KMS-11 (cell line): ENCODE data around the gene GNE.

Experiments
- H2AFZ ChIP-seq: fragments of 200-600 bp; sonication (generic); 2 replicates; pipeline ENCODE4 v1.6.1; 2016; ENCODE audit warnings: antibody characterized with exemption, mixed run types, low read depth
- H3K27ac ChIP-seq: fragments of 200-600 bp; sonication (generic); 2 replicates; pipeline ENCODE4 v1.6.1; 2016; ENCODE audit warnings: mild to moderate bottlenecking, mixed run types
- H3K27me3 ChIP-seq: fragments of 200-600 bp; sonication (generic); 2 replicates; pipeline ENCODE4 v1.6.1; 2017; ENCODE audit warnings: mild to moderate bottlenecking, low read depth, mixed run types, moderate library complexity; ENCODE audit not compliant: insufficient read depth
- H3K36me3 ChIP-seq: fragments of 200-600 bp; sonication (generic); 2 replicates; pipeline ENCODE4 v1.6.1; 2017; ENCODE audit warnings: mild to moderate bottlenecking, mixed run types; ENCODE audit not compliant: insufficient read depth
- H3K4me1 ChIP-seq: fragments of 200-600 bp; sonication (generic); 2 replicates; pipeline ENCODE4 v1.6.1; 2016; ENCODE audit warnings: mild to moderate bottlenecking, low read depth, mixed run types; ENCODE audit not compliant: poor library complexity, severe bottlenecking
- H3K4me2 ChIP-seq: fragments of 200-600 bp; sonication (generic); 2 replicates; pipeline ENCODE4 v1.7.0; 2016; ENCODE audit warnings: mild to moderate bottlenecking, mixed run types
- H3K4me3 ChIP-seq: fragments of 200-600 bp; sonication (generic); IDR thresholded peaks from 2 replicates; pipeline ENCODE4 v1.6.1; 2017; ENCODE audit warnings: low read depth, low read length, mixed read lengths; ENCODE audit not compliant: insufficient read depth
- H3K79me2 ChIP-seq: fragments of 200-600 bp; sonication (generic); 2 replicates; pipeline ENCODE4 v1.6.1; 2016; ENCODE audit warnings: low read depth, mixed run types; ENCODE audit not compliant: insufficient read depth
- H3K9ac ChIP-seq: fragments of 200-600 bp; sonication (generic); 2 replicates; pipeline ENCODE4 v1.6.1; 2016; ENCODE audit warnings: mild to moderate bottlenecking, mixed run types
- H4K20me1 ChIP-seq: fragments of 200-600 bp; sonication (generic); 2 replicates; pipeline ENCODE4 v1.6.1; 2016; ENCODE audit warnings: mild to moderate bottlenecking, mixed run types; ENCODE audit not compliant: insufficient read depth
- CTCF ChIP-seq: fragments of 200-600 bp; sonication (generic); conservative IDR thresholded peaks from 2 replicates; pipeline ENCODE4 v1.6.1; 2017; ENCODE audit warnings: low read depth, mild to moderate bottlenecking, antibody characterized with exemption, low read length, moderate library complexity, mixed read lengths

Gene GNE

DNA sequence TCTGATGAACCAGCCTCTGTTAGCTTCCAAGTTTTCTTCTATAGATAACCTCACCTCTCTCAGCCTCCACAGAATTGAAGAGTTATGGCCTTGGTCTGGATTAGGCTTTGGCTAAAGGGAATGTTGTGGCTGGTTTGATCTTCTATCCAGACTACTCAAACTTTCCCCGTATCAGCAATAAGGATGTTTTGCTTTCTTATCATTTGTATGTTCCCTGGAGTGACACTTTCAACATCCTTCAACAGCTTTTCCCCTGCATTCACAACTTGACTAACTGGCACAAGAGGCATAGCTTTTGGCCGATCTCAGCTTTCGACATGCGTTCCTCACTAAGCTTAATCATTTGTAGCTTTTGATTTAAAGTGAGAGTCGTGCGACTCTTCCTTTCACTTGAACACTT, 28.1 kb upstream of the GNE start:
- H2AFZ ChIP-seq: no peak overlapping the region
- H3K9ac ChIP-seq: no peak overlapping the region
- H3K36me3 ChIP-seq: no peaks in the 10 kb centered on the region
- H4K20me1 ChIP-seq: no peaks in the 10 kb centered on the region
- H3K27ac ChIP-seq: no peak overlapping the region
- no peak overlapping the region for H3K4me2 ChIP-seq
- no peak overlapping the region for H3K4me3 ChIP-seq
- H3K27me3 ChIP-seq: no peaks in the 10 kb centered on the region
- no peaks in the 10 kb centered on the region for H3K4me1 ChIP-seq
- H3K79me2 ChIP-seq: no peaks in the 10 kb centered on the region
- no peak for TF ChIP-seq CTCF

- no peak for TF ChIP-seq CTCF
- H4K20me1 ChIP-seq: no peaks in the 10 kb centered on the region
- H3K4me1 ChIP-seq: no peaks in the 10 kb centered on the region
- no peaks in the 10 kb centered on the region for H3K36me3 ChIP-seq
- H3K4me2 ChIP-seq: no peak overlapping the region
- H2AFZ ChIP-seq: no peak overlapping the region
- H3K27me3 ChIP-seq: no peaks in the 10 kb centered on the region
- H3K9ac ChIP-seq: no peak overlapping the region
- H3K27ac ChIP-seq: no peak overlapping the region
- no peak overlapping the region for H3K4me3 ChIP-seq
- no peaks in the 10 kb centered on the region for H3K79me2 ChIP-seq
These were observed 26.0 kb upstream of the GNE start for GRCh38 chr9:36284226-36284625.

DNA sequence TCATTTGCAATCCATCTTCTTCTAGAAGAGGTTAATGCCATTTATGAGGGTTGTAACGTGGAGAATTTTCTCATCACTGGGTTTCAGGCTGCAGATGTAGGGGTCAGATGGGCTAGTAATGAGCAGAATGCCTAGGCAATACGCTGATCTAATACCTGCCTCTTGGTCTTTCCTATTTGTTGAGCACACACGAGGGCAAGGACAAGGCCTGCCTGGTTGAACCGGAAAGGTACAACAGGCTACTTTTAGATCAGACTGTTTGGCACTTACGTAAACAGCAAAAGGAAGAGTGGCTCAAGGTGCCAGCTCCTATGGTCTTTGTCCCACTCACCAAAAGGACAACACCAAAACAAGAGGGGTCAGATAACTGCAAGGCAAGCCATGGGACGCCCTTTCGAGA, 24.0 kb upstream of the GNE start:
- Histone ChIP-seq H3K9ac (no peak overlapping the region), H3K27me3 (no peaks in the 10 kb centered on the region), H3K36me3 (no peaks in the 10 kb centered on the region), H2AFZ (no peak overlapping the region), H3K79me2 (no peaks in the 10 kb centered on the region), H4K20me1 (no peaks in the 10 kb centered on the region), H3K27ac (no peak overlapping the region), H3K4me3 (no peak overlapping the region), H3K4me2 (no peak overlapping the region), H3K4me1 (no peaks in the 10 kb centered on the region)
- no peak for TF ChIP-seq CTCF

GRCh38 chr9:36280989-36281388, 22.7 kb upstream of the GNE start:
- Histone ChIP-seq H3K27me3 (no peaks in the 10 kb centered on the region), H3K9ac (no peak overlapping the region), H3K4me1 (no peaks in the 10 kb centered on the region), H3K4me2 (no peak overlapping the region), H4K20me1 (no peaks in the 10 kb centered on the region), H3K79me2 (no peaks in the 10 kb centered on the region), H3K4me3 (no peak overlapping the region), H2AFZ (no peak overlapping the region), H3K36me3 (no peaks in the 10 kb centered on the region), H3K27ac (no peak overlapping the region)
- TF ChIP-seq CTCF: no peak

DNA sequence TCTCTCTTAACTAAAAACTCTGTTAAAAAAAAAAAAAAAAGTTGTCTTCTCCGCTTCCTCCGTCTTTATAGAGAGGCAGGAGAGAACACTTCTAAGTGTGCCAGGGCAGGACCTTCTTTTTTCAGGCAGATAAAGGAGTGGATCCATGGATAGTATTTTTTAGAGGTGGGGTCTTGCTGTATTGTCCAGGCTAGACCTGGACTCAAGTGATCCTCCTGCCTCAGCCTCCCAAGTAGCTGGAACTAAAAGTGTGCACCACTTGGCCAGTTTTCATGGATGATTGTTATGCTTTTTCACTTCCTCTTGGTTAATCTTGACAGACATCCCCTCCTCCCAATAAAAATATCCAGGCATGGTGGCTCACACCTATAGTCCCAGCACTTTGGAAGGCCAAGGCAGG, 20.0 kb upstream of the GNE start:
- no peak overlapping the region for H2AFZ ChIP-seq
- no peaks in the 10 kb centered on the region for H3K79me2 ChIP-seq

More for the DNA sequence above, 20.0 kb upstream of the GNE start:
- Histone ChIP-seq H3K4me3 (no peak overlapping the region), H3K4me2 (no peak overlapping the region), H3K27me3 (no peaks in the 10 kb centered on the region), H3K36me3 (no peaks in the 10 kb centered on the region), H3K4me1 (no peaks in the 10 kb centered on the region), H3K9ac (no peak overlapping the region), H3K27ac (no peak overlapping the region), H4K20me1 (no peaks in the 10 kb centered on the region)
- no peak for TF ChIP-seq CTCF
